DMS79 treated with DMSO at 0.1 percent for 48 hours (cell line): ENCODE results near the gene KIF22.
"Not testable (repeated sequence)": the region's sequence is repeated elsewhere in the genome, so short reads cannot be mapped to it uniquely, and the experiment has no call there.

Experiments
- DNase-seq: peaks from one replicate; lab custom pipeline; 2025; lab: John Stamatoyannopoulos, UW

Gene KIF22

GRCh38 chr16:29766571-29766970 is 24.0 kb upstream of the KIF22 start:
- DNase-seq: no peak

- DNase-seq: no peak
Measured at GRCh38 chr16:29767062-29767461, 23.5 kb upstream of the KIF22 start.

- DNase-seq: no peak
Measured at GRCh38 chr16:29769507-29769906, 21.0 kb upstream of the KIF22 start.

GRCh38 chr16:29770250-29770929 is 20.2 kb upstream of the KIF22 start:
- DNase-seq: no peak

GRCh38 chr16:29772330-29772729 is 18.2 kb upstream of the KIF22 start:
- DNase-seq: not testable (repeated sequence)

GRCh38 chr16:29774730-29775129 is 15.8 kb upstream of the KIF22 start:
- DNase-seq: no peak

GRCh38 chr16:29775742-29776408 is 14.7 kb upstream of the KIF22 start:
- no peak for DNase-seq

GRCh38 chr16:29777576-29778350 is 12.8 kb upstream of the KIF22 start, which contains the start of gene ZG16:
ZG16 (plus strand) TSS chr16:29778256; CDS start chr16:29779267, 1,011 bp downstream.
- no peak for DNase-seq

GRCh38 chr16:29779474-29779873 is 11.1 kb upstream of the KIF22 start:
- DNase-seq: no peak

- DNase-seq: not testable (repeated sequence)
Measured at GRCh38 chr16:29783094-29783953, 7.2 kb upstream of the KIF22 start.

GRCh38 chr16:29784157-29784556 is 6.4 kb upstream of the KIF22 start:
- DNase-seq: no peak

- DNase-seq: no peak
Measured at GRCh38 chr16:29784901-29785500, 5.5 kb upstream of the KIF22 start.

GRCh38 chr16:29787155-29787554 is 3.4 kb upstream of the KIF22 start:
- not testable (repeated sequence) for DNase-seq

GRCh38 chr16:29789775-29790182 is 772 bp upstream of the KIF22 start:
- peak; percentile 78 for DNase-seq

GRCh38 chr16:29790949-29791844 is 646 bp downstream of the KIF22 start:
- peak; percentile 31 for DNase-seq

GRCh38 chr16:29791845-29792807 is 1.6 kb downstream of the KIF22 start:
- DNase-seq: no peak

- DNase-seq: not testable (repeated sequence)
Measured at GRCh38 chr16:29793153-29793552, 2.6 kb downstream of the KIF22 start.

- DNase-seq: no peak
Measured at GRCh38 chr16:29794231-29794710, 3.7 kb downstream of the KIF22 start.

GRCh38 chr16:29802416-29802935 is 11.9 kb downstream of the KIF22 start:
- no peak for DNase-seq
